ENCODE data around the gene GEMIN2.

DNA sequence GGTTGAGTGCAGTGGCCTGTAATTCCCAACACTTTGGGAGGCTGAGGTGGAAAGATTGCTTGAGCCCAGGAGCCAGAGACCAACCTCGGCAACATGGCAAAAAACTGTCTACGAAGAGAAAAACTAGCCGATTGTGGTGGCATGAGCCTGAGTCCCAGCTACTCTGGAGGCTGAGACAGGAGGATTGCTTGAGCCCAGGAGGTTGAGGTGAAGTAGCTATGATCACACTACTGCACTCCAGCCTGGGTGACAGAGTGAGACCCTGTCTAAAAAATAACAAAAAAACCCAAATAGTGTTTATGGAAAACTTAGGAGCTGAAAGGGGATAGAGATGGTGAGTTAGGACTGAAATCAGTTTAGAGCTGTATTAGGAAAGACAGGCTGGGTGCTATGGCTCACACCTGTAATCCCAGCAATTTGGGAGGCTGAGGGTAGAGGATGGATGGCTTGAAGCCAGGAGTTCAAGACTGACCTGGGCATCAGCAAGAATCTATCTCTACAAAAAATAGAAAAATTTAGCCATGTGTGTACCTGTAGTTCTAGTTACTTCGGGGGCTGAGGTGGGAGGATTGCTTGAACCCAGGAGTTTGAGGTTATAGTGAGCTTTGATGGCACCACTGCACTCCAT, 70.6 kb downstream of the GEMIN2 start:
- no peak for TF ChIP-seq POLR2A (IDR thresholded peaks at IDR 0.05)
- TF ChIP-seq, protein P1, sequence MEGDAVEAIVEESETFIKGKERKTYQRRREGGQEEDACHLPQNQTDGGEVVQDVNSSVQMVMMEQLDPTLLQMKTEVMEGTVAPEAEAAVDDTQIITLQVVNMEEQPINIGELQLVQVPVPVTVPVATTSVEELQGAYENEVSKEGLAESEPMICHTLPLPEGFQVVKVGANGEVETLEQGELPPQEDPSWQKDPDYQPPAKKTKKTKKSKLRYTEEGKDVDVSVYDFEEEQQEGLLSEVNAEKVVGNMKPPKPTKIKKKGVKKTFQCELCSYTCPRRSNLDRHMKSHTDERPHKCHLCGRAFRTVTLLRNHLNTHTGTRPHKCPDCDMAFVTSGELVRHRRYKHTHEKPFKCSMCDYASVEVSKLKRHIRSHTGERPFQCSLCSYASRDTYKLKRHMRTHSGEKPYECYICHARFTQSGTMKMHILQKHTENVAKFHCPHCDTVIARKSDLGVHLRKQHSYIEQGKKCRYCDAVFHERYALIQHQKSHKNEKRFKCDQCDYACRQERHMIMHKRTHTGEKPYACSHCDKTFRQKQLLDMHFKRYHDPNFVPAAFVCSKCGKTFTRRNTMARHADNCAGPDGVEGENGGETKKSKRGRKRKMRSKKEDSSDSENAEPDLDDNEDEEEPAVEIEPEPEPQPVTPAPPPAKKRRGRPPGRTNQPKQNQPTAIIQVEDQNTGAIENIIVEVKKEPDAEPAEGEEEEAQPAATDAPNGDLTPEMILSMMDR (IDR thresholded peaks at IDR 0.05): no peak
- TF ChIP-seq EP300 (IDR thresholded peaks at IDR 0.05): no peak

Data from tibial nerve (tissue), 4 donors.